GM21529 (cell line): ENCODE results near the gene P2RX5.

Source experiments
- ATAC-seq: cut with Tn5 transposase; IDR thresholded peaks from one replicate; pipeline ENCODE4 v1.9.1; 2021; ENCODE audit not compliant: unreplicated experiment

The P2RX5 gene

DNA sequence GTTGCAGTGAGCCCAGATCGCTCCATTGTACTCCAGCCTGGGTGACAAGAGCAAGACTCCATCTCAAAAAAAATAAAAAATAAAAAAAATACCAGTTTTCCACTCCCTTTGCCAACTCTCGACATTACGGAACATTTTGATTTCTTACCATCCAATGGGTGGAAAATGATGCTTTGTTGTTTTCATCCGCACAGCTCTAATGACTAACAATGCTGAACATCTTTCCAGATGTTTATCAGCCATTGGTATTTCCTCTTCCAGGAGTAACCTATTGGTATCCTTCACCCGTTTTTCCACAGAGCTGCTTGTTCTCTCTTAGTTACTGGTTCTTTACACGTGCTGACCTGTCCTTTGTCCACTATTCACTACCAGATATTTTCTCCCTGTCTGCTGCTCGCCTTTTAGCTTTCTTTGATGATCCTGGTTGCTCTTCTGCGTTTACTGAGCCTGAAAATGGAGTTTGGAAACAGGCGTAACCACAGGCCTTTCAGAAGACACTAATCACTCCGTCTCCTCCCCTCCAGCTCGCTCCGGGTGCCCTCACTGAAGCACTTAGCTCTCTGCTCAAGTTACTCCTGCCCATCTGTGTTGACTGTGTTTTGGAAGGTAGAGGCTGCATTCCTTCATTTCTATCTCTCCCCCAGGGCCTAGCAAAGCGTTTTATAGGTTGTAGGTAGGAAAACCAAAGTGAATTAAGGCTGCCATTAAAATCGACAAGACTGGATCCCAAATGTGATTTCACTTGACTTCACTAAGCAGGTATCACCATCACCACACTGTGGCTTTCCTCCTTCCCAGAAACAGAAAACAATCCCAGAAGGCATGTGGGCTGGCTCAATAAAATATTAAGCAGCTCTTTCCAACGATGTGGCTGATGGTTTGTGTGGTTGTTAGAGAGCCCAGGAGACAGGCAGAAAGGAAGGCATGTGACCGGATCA, 68.9 kb downstream of the P2RX5 start:
- no peak for ATAC-seq
